GM12878 (cell line): ENCODE measurements around the gene RBM10.

Experiments
- CTCF ChIP-seq, 3 experiments: IDR thresholded peaks in 2 of 3; conservative IDR thresholded peaks in 1 of 3; 2 replicates each; pipeline ENCODE4 v1.5.1; 2011; ENCODE audit warnings: low read depth in 3 of 3, low read length in 3 of 3, mild to moderate bottlenecking in 3 of 3, control low read depth in 2 of 3, moderate library complexity in 2 of 3, inconsistent platforms in 1 of 3, mixed read lengths in 1 of 3; ENCODE audit not compliant: control insufficient read depth in 2 of 3, insufficient read depth in 1 of 3; ENCODE audit errors: extremely low read depth in 1 of 3
- EP300 ChIP-seq, 2 experiments: fragments of 150-350 bp in 1 of 2; IDR thresholded peaks; 2 replicates each; pipeline ENCODE4 v1.6.1; 2011 to 2012; ENCODE audit warnings: low read depth in 2 of 2, low read length in 2 of 2, borderline replicate concordance in 1 of 2, improper control_type of control experiment in 1 of 2, inconsistent platforms in 1 of 2; ENCODE audit not compliant: control insufficient read depth in 1 of 2
- IKZF2 ChIP-seq, 2 experiments: fragments of 450-650 bp; IDR thresholded peaks; 2 replicates each; pipeline ENCODE4 v1.6.1; 2017; ENCODE audit warnings: mild to moderate bottlenecking in 2 of 2, moderate library complexity in 2 of 2
- MAX ChIP-seq: IDR thresholded peaks from 2 replicates; pipeline ENCODE4 v1.6.1; 2012; ENCODE audit warnings: low read depth, low read length, improper control_type of control experiment
- POLR2A ChIP-seq: IDR thresholded peaks from 2 replicates; pipeline ENCODE4 v1.6.1; 2011; ENCODE audit warnings: low read depth, mild to moderate bottlenecking, low read length
- POLR2AphosphoS5 ChIP-seq: IDR thresholded peaks from 2 replicates; pipeline ENCODE4 v1.6.1; 2011; ENCODE audit warnings: mild to moderate bottlenecking, low read length, inconsistent platforms
- RBBP5 ChIP-seq: fragments of 200-600 bp; sonication (generic); conservative IDR thresholded peaks from 2 replicates; pipeline ENCODE4 v1.6.1; 2016
- RFX5 ChIP-seq: IDR thresholded peaks from 2 replicates; pipeline ENCODE4 v1.6.1; 2011; ENCODE audit warnings: low read depth, low read length, improper control_type of control experiment
- SMC3 ChIP-seq: IDR thresholded peaks from 2 replicates; pipeline ENCODE4 v1.6.1; 2011; ENCODE audit warnings: low read length, improper control_type of control experiment, borderline replicate concordance
- SUZ12 ChIP-seq: fragments of 200-600 bp; sonication (generic); IDR thresholded peaks from one replicate; pipeline ENCODE4 v1.6.1; 2018; ENCODE audit warnings: antibody characterized with exemption, mild to moderate bottlenecking; ENCODE audit not compliant: unreplicated experiment
- ZBTB33 ChIP-seq: fragments of 450-650 bp; IDR thresholded peaks from 2 replicates; pipeline ENCODE4 v1.6.1; 2017; ENCODE audit warnings: mild to moderate bottlenecking
- TF ChIP-seq, protein P1 (sequence below): IDR thresholded peaks from 2 replicates; pipeline ENCODE4 v1.6.1; 2011; ENCODE audit warnings: low read depth, mild to moderate bottlenecking, low read length, moderate library complexity, borderline replicate concordance; ENCODE audit errors: extremely low read depth
- TF ChIP-seq, protein P2 (sequence below): IDR thresholded peaks from 2 replicates; pipeline ENCODE4 v1.6.1; 2011; ENCODE audit warnings: mild to moderate bottlenecking, low read depth, low read length, moderate library complexity; ENCODE audit not compliant: insufficient replicate concordance

- TF ChIP-seq RFX5 = no peak
- no peak for TF ChIP-seq SMC3
- no peak for TF ChIP-seq CTCF (IDR thresholded peaks at IDR 0.05 in 2 of 3, conservative IDR thresholded peaks at IDR 0.05 in 1 of 3; ENCODE audit: control insufficient read depth in 2 of 3, extremely low read depth in 1 of 3, insufficient read depth in 1 of 3, low read depth in 3 of 3, low read length in 3 of 3)
- no peak for TF ChIP-seq POLR2A
- TF ChIP-seq SUZ12 = no peak
- TF ChIP-seq ZBTB33 = no peak
- no peak for TF ChIP-seq POLR2AphosphoS5
- TF ChIP-seq, protein P1, sequence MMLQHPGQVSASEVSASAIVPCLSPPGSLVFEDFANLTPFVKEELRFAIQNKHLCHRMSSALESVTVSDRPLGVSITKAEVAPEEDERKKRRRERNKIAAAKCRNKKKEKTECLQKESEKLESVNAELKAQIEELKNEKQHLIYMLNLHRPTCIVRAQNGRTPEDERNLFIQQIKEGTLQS = no peak
- TF ChIP-seq MAX = no peak
- TF ChIP-seq EP300 (IDR thresholded peaks at IDR 0.05; ENCODE audit: borderline replicate concordance in 1 of 2, control insufficient read depth in 1 of 2, low read depth in 2 of 2, low read length in 2 of 2) = no peak
- TF ChIP-seq IKZF2 (IDR thresholded peaks at IDR 0.05) = no peak
- TF ChIP-seq, protein P2, sequence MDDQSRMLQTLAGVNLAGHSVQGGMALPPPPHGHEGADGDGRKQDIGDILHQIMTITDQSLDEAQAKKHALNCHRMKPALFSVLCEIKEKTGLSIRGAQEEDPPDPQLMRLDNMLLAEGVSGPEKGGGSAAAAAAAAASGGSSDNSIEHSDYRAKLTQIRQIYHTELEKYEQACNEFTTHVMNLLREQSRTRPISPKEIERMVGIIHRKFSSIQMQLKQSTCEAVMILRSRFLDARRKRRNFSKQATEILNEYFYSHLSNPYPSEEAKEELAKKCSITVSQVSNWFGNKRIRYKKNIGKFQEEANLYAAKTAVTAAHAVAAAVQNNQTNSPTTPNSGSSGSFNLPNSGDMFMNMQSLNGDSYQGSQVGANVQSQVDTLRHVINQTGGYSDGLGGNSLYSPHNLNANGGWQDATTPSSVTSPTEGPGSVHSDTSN = no peak
- no peak for TF ChIP-seq RBBP5
These were observed 13.8 kb downstream of the RBM10 start for GRCh38 chrX:47158781-47159180.
